Activated B cell treated with CpG ODN at 0.5 μM for 24 hours (primary cell): ENCODE measurements around the gene DCAF5. TPM values are rescaled to one million over a fixed set of nuclear protein-coding genes. Genes with fewer than 3 reads are reported as not detected.

ENCODE experiments used
- ATAC-seq: fragments of 200-7000 bp; cut with Tn5 transposase; one replicate; pipeline ENCODE4 v1.10.0; 2021; ENCODE audit warnings: low read depth, mild to moderate bottlenecking, moderate library complexity
- CTCF ChIA-PET: fragments of 350-600 bp; sonication (Branson Sonifier 250); formaldehyde crosslinking; loops from one replicate; lab custom pipeline; 2021; ENCODE audit warnings: antibody characterized with exemption; lab: Charles Lee
- POLR2A ChIA-PET: fragments of 350-600 bp; sonication (Branson Sonifier 250); formaldehyde crosslinking; loops from one replicate; lab custom pipeline; 2021; ENCODE audit warnings: antibody characterized with exemption; lab: Charles Lee
- DNase-seq: peaks from one replicate; pipeline ENCODE4 v3.0.0; 2022
- H3K27ac Mint-ChIP-seq: one replicate; pipeline ENCODE4 v1.8.0; 2020; ENCODE audit warnings: mixed read lengths
- H3K27me3 Mint-ChIP-seq: one replicate; pipeline ENCODE4 v1.8.0; 2021; ENCODE audit warnings: mixed read lengths
- H3K36me3 Mint-ChIP-seq: one replicate; pipeline ENCODE4 v1.8.0; 2021; ENCODE audit warnings: low read depth, mixed read lengths
- H3K4me1 Mint-ChIP-seq: one replicate; pipeline ENCODE4 v1.8.0; 2021; ENCODE audit warnings: mixed read lengths
- H3K4me3 Mint-ChIP-seq: one replicate; pipeline ENCODE4 v1.8.0; 2020; ENCODE audit warnings: mild to moderate bottlenecking, mixed read lengths
- H3K9me3 Mint-ChIP-seq: one replicate; pipeline ENCODE4 v1.8.0; 2020; ENCODE audit warnings: mixed read lengths
- intact Hi-C: fragments of 100-400 bp; cut with micrococcal nuclease; formaldehyde crosslinking; loops from one replicate; pipeline ENCODE4 v1.15.1; 2024
- total RNA-seq: library from RNA; stranded (reverse); gene quantifications from 2 replicates; pipeline ENCODE4 v1.2.3, GENCODE V29; 2022
- TF ChIP-seq, protein P1 (sequence below): fragments of 200-600 bp; IDR thresholded peaks from one replicate; pipeline ENCODE4 v1.8.0; 2022; ENCODE audit warnings: antibody characterized with exemption, mild to moderate bottlenecking

Gene DCAF5
- total RNA-seq, 1 donor from 2014 or later, result 50.8 TPM

DNA sequence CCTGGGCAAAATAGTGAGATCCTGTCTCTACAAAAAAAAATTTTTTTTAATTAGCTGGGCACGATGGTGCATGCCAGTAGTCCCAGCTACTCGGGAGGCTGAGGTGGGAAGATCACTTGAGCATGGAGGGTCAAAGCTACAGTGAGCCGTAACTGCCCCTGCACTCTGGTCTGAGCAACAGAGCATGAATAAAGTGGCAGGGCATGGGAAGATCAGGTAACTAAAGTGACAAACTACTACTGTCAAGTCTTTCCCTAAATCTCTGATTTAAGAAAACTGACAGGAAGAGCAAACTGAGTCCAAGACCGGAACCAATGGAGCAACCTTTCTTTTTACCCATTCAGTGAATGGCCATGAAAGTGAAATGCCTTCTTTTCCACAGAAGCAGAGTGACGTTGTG is 10.8 kb downstream of the DCAF5 start:
- CTCF ChIA-PET, result no interaction called here
- no peak for DNase-seq
- Mint-ChIP-seq H3K27me3 (no peaks in the 10 kb centered on the region), H3K36me3 (peaks cover 39% of the 10 kb centered on the region), H3K4me1 (peaks cover 30% of the 10 kb centered on the region), H3K9me3 (no peaks in the 10 kb centered on the region), H3K27ac (no peak overlapping the region), H3K4me3 (no peak overlapping the region)
- TF ChIP-seq, protein P1, sequence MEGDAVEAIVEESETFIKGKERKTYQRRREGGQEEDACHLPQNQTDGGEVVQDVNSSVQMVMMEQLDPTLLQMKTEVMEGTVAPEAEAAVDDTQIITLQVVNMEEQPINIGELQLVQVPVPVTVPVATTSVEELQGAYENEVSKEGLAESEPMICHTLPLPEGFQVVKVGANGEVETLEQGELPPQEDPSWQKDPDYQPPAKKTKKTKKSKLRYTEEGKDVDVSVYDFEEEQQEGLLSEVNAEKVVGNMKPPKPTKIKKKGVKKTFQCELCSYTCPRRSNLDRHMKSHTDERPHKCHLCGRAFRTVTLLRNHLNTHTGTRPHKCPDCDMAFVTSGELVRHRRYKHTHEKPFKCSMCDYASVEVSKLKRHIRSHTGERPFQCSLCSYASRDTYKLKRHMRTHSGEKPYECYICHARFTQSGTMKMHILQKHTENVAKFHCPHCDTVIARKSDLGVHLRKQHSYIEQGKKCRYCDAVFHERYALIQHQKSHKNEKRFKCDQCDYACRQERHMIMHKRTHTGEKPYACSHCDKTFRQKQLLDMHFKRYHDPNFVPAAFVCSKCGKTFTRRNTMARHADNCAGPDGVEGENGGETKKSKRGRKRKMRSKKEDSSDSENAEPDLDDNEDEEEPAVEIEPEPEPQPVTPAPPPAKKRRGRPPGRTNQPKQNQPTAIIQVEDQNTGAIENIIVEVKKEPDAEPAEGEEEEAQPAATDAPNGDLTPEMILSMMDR, result no peak
- intact Hi-C loops, result no loop called here
- ATAC-seq, result no peak
- POLR2A ChIA-PET, result no interaction called here

DNA sequence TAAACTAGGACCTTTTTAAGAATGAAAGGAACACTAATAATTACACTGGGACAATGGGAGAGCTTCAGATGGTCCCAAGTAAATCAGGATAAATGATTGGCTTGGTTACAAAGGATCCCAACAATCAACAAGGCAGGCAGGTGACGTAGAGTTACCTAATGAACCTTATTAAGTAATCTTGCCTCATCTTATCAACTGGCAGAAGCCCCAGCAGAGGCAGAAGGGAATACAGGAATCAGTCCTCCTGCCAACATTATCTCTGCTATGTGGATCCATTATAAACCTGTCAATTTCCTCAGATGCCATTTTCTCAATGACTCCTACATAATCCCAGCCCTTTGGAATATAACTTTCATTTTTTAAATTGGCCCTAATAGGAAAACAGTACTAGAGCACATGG is 11.4 kb downstream of the DCAF5 start:
- Mint-ChIP-seq H3K4me1 (peaks cover 28% of the 10 kb centered on the region), H3K27me3 (no peaks in the 10 kb centered on the region), H3K4me3 (no peak overlapping the region), H3K9me3 (no peaks in the 10 kb centered on the region), H3K36me3 (peaks cover 38% of the 10 kb centered on the region), H3K27ac (no peak overlapping the region)
- CTCF ChIA-PET, result no interaction called here
- POLR2A ChIA-PET, result no interaction called here
- intact Hi-C loops, result no loop called here
- no peak for ATAC-seq
- no peak for DNase-seq
- TF ChIP-seq, protein P1, result no peak

DNA sequence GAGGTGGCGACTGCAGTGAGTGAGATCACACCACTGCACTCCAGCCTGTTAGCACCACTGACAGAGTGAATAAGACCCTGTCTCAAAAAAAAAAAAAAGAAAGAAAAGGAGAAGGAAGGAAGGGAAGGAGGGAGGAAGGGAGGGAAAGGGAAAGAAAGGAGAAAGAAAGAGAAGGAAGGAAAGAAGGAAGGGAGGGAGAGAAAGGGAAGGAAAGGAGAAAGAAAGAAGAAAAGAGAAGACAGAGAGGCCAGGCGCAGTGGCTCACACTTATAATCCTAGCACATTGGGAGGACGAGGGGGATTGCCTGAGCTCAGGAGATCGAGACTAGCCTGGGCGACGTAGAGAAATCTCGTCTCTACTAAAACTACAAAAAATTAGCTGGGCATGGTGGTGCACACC is 13.2 kb downstream of the DCAF5 start:
- no peak overlapping the region for H3K4me3 Mint-ChIP-seq
- no peaks in the 10 kb centered on the region for H3K9me3 Mint-ChIP-seq
- H3K27ac Mint-ChIP-seq, result no peak overlapping the region
- H3K27me3 Mint-ChIP-seq, result no peaks in the 10 kb centered on the region
- no peak for DNase-seq
- peaks cover 24% of the 10 kb centered on the region for H3K4me1 Mint-ChIP-seq
- no peak for ATAC-seq
- ChIA-PET POLR2A (no interaction called here), CTCF (interaction anchor here (1.2 to 1.7 kb wide), 3 partner anchors 10 to 21 kb away, joined by 3 to 6 read pairs (median 4); no protein-coding TSS in a partner anchor)
- H3K36me3 Mint-ChIP-seq, result peaks cover 38% of the 10 kb centered on the region
- TF ChIP-seq, protein P1, result no peak
- intact Hi-C loops, result no loop called here

DNA sequence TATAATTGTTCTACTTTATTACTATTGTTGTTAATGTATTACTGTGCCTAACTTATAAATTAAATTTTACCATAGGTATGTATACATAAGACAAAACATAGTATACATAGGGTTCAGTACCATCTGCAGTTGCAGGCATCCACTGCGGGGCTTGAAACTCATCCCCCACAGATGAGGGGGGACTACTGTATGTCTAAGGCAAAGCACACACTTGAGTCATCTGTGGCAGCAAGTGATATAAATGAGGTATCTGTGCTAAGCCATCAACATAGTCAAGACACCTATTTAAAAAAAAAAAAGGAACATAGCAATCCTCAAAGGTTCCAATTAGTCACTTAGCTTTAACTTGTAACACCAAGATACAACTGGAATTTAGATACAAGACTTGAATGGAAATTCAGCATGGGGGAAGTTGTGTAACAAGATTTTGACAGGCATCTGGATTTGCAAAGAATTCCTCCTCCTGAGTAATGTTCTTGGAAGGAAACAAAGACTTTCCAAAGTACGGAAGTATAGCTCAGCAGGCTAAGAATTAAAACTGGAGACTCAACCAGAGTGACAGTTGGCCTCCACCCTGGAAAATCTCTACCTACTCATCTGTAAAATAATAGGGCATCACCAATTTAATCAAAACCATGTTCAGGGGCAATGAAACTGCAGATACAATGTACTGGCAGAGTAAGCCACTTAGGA is 14.9 kb downstream of the DCAF5 start:
- TF ChIP-seq, protein P1, result no peak
- Mint-ChIP-seq H3K36me3 (peaks cover 37% of the 10 kb centered on the region), H3K27ac (no peak overlapping the region), H3K9me3 (no peaks in the 10 kb centered on the region), H3K4me3 (no peak overlapping the region), H3K4me1 (peaks cover 26% of the 10 kb centered on the region), H3K27me3 (no peaks in the 10 kb centered on the region)
- ChIA-PET CTCF (interaction anchor here (1.3 kb wide), 1 partner anchor 9 kb away, joined by 3 read pairs; no protein-coding TSS in a partner anchor), POLR2A (no interaction called here)
- DNase-seq, result no peak
- ATAC-seq, result no peak
- intact Hi-C loops, result no loop called here

DNA sequence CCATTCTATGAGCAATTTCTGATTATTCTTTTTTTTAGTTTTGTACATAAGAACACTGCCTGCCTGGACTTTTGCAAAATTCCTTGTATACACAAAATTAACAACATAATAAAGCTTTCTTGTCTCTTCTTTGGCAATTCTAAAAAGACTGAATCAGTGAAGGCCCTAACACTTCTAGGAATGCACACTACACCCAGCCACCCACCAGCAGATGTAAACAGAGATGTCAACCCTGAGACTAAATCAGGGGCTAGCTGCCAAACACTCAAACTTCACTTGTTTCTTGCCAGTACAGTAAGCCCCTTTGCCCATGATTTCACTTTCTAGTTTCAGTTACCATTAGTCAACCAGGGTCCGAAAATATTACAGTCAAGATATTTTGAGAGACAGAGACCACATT is 15.5 kb downstream of the DCAF5 start:
- DNase-seq (no peak), ATAC-seq (no peak)
- peaks cover 23% of the 10 kb centered on the region for H3K4me1 Mint-ChIP-seq
- no peak overlapping the region for H3K4me3 Mint-ChIP-seq
- TF ChIP-seq, protein P1, result no peak
- H3K36me3 Mint-ChIP-seq, result peaks cover 33% of the 10 kb centered on the region
- H3K9me3 Mint-ChIP-seq, result no peaks in the 10 kb centered on the region
- no peaks in the 10 kb centered on the region for H3K27me3 Mint-ChIP-seq
- ChIA-PET CTCF (interaction anchor here (1.3 kb wide), 1 partner anchor 8 kb away, joined by 3 read pairs; no protein-coding TSS in a partner anchor), POLR2A (no interaction called here)
- no peak overlapping the region for H3K27ac Mint-ChIP-seq
- intact Hi-C loops, result no loop called here
